Stimulated activated naive CD4-positive, alpha-beta T cell treated with Interleukin-2 at 50 U/mL for 16 hours (primary cell): Measurements from ENCODE around the gene KLHDC8A.
A peak's percentile ranks its signal among the peaks of the same experiment; 100 is the strongest.
"Not testable (repeated sequence)": the region's sequence is repeated elsewhere in the genome, so short reads cannot be mapped to it uniquely, and the experiment has no call there.

ENCODE experiments used
- DNase-seq: peaks from one replicate; lab custom pipeline; 2025; lab: John Stamatoyannopoulos, UW

KLHDC8A gene

DNA sequence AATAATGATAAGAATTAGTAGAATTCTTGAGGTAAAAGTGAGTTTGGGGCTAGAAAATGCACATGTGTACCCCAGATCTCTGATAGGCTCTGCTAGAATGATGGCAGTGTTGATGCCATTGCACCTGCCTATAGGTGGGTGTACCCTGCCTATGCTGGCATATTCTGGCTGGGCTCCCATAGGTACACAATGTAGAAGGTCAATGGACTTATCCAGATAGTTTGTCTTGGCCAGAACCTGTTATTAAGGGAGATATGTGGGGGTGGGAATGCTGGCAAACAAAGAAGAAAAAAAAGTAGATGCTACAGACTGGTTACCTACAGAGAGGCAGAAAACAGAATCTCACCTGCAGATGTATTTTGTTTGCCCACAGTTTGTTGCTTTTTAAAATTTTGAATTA is 14.1 kb upstream of the KLHDC8A start:
- DNase-seq, result no peak

DNA sequence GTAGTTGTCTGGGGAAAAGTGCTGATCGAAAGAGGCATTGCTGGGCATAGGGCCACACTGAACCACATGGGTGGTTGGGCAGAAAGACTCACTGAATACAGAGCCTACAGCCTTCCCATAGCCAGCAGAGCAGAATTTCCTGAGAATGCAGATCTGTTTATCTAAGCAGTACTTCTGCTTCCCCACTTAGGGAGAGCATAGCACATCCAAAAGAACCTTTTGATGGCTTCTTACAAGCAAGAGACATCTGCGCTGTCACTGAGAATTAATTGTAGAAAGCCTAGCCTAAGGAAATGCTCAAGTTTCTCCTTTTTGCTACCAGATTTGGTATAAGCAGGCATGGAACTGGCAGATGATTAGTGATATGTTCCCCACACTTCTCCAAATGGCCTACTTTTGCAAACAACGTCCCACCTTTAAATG is 13.0 kb upstream of the KLHDC8A start:
- no peak for DNase-seq

DNA sequence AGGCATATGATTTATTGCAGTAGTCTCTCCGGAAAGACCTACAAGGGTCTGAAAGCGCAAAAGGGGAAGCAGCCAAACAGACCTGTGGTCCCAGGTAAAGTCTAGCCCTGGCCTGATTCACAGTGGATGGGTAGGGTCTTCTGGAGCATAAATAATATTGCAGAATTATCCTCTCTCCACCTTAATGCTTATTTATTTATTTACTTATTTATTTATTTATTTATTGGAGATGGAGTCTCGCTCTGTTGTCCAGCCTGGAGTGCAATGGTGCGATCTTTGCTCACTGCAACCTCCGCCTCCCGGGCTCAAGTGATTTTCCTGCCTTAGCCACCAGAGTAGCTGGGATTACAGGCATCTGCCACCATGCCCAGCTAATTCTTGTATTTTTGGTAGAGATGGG is 11.8 kb upstream of the KLHDC8A start:
- no peak for DNase-seq

DNA sequence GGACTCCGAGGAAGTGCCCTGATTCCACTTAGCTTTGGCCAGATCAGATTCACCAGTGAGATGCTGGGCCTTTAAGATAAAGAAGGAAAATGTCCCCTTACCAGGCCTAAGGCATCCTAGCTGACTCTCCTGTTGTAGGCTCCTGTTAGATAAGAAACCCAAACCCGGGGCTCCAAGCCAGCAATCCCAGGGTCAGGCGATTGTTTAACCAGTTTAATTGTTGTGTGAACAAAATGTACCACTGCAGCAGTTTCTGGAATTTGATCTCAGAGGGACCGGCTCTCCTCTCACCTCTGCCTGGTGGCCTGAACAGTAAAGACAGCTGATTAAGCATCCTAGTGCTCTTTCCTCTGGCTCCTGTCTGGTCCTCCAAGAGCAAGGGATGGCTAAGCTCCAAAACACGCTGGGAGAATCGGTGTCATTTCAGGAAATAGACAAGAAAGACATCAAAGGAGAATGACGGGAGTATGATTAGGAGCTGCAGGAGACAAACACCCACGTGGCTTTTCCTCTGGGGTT is 9.3 kb upstream of the KLHDC8A start:
- DNase-seq, result no peak

- DNase-seq, result not testable (repeated sequence)
Measured at GRCh38 chr1:205365086-205365485, 8.4 kb upstream of the KLHDC8A start.

- no peak for DNase-seq
Measured at GRCh38 chr1:205360891-205361290, 4.2 kb upstream of the KLHDC8A start.

DNA sequence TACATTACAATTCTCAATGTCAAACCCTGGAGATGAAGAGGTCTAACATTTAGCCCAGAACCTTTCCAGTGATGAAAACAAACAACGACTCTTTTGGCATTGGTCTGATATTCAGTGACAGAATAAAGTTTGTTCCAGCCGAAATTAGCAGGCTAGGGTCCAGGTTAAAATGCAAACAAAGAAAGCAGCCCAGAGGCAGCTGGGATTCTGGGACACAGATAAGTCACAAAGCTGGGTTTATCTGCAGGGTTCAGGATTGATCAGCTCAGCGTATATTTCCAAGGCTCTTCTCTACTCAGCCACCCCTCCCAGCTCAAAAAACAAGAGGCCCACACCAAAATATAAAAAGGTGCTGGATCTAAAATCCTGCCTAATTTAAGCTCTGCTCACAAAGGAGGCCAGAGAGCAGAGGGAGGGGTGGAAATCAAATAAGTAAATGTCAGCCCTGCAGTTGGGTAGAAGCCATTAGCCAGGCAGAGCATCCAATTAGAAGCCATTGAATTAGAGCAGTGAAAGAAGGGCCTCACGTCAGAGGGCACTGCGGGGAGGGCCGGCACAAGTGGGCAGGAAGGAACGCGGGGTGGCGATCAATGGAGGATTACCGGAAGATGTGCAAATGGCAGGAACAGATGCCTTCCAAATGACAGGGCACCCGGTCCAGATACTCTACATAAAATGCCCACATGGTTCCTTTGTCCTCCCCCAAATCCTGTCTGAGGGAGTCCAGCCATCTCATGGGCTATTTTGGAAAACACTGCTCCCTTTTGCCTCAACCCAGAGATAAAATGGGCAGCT is 3.2 kb upstream of the KLHDC8A start:
- DNase-seq, result no peak

GRCh38 chr1:205358579-205358978 is 1.9 kb upstream of the KLHDC8A start:
- DNase-seq, result no peak

GRCh38 chr1:205357567-205357966 is 845 bp upstream of the KLHDC8A start:
- DNase-seq, result no peak

- DNase-seq, result no peak
Measured at GRCh38 chr1:205355075-205355453, 1.7 kb downstream of the KLHDC8A start.

DNA sequence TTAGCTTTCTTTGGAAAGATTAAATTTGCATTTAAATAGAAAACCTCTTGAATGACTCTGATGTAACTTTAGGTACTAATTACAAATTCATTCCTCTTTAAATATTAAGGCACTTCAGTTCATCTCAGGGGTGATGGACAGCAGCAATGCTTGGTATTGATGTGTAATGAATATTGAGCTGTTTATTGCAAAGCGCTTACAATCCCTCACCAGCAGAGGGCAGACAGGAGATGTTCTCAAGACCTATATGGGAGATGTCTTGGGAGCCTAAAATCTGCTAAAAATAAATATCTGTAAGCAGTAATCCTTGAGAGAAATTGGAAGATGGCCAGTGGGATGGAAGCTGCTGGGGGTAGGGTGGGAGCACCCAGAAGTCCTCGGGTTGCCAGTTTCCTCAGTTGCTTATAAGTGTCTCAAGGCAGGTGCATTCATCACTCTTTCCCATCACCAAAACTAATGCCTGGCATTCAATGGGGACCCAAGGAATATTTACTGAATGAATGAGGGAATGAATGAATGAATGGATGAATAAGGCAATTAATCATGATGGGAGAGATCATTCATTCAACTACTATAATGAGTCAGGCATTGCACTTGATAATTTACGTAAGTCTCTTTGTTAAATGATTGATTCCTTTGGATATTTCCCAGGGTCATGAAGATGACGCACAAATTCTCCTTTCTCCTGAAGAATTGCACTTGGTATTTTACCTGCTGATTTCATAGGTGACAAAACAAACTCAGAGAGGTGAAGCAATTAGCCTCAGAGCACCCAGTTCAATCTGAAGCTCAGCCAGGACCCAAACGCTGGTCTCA is 2.3 kb downstream of the KLHDC8A start:
- DNase-seq, result peak; percentile 46

GRCh38 chr1:205353612-205354011 is 3.1 kb downstream of the KLHDC8A start:
- no peak for DNase-seq

DNA sequence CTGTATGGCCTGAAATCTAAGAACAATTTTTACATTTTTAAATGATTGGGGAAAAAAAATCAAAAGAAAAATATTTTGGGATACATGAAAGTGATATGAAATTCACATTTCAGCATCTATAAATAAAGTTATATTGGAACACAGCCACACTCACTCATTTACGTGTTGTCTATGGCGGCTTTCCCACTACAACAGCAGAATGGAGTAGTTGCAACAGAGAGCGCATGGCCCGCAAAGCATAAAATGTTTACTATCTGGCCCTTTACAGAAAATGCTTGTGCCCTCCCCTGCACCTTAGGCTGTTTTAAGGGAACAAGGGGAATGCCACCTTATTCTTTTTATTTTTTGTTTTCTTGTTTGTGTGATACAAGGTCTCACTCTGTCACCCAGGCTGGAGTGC is 3.5 kb downstream of the KLHDC8A start:
- DNase-seq, result no peak

- DNase-seq, result no peak
Measured at GRCh38 chr1:205351984-205352713, 4.6 kb downstream of the KLHDC8A start.

DNA sequence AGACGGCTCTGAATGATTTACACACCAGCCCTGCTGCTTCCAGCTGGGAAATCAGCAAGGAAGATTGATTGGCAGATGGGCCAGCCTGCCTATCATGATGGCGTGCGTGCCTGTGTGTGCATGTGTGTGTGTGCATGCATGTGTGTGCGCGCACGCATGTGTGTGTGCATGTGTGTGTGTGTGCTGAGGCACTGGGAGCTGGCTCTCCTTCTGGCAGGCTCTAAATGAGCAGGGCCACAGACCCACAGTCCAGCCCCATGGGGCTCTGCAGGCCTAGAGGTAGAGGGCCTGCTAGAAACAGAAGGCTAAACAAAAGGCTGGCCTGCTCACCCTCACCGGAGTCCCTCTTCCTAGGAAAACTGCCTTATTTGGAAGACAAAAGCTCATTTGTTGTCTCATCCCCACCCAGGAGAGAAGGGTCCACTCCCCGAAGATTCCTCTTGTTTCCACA is 6.0 kb downstream of the KLHDC8A start:
- no peak for DNase-seq

DNA sequence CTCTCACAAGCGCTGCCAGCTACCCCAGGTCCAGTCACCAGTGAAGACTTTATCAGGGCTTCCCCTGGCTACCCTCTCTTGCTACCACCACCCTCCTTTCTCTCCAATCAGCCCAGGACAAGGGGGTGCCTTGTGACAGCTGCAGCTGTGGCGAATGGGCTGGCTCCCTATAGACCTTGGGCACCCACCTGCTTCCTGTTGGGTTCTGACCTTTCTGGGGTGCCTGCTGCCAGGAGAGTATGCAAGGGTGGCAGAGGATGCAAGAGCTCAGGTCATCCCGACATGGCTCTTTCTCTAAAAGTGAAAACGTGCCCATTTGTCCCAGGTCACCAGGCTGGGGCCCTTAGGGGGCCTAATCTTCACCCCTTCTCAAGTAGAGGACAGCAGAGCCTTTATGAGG is 6.6 kb downstream of the KLHDC8A start:
- DNase-seq, result no peak

DNA sequence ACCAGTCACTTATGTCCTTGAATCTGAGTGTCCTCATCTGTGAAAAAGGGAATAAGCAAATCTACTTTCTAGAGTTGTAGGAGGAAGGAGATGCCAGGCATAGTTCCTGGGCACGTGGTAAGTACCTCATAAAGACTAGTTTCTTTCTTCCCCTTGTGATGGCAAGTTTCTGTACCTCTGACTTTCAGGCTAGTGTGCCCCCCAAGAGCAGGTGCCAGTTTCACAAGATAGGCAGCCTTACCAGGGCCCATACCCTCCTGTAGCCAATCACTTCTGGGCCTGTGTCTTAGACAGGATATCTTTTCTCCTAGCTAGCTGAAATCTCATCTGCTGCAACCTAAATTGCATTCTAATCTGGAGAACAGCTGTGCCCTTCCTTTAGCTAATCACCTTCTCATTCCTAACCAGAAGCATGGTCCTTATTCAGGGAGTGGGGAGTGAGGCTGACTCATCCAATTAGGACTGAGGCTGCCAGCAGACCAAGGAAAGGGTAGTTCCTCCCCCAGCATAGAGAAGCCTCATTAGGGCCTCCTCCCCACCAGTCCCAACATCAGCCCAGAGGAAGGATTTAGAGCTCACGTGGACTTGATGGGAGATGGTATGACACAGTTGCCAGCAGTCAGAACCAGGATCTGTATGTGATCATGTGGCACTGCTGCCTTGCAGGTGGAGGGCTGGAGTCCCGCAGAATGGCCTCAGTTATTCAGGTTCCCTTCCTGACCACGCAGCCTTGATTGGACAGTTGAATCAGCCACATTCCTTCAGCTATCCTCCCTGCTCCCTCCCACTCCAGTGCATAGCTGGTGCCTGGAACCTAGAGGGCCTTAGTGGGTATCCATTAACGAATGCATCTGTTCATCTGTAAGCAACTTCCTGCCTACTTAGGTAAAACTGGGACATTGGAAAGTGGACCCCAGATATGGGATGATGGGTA is 7.9 kb downstream of the KLHDC8A start:
- no peak for DNase-seq

DNA sequence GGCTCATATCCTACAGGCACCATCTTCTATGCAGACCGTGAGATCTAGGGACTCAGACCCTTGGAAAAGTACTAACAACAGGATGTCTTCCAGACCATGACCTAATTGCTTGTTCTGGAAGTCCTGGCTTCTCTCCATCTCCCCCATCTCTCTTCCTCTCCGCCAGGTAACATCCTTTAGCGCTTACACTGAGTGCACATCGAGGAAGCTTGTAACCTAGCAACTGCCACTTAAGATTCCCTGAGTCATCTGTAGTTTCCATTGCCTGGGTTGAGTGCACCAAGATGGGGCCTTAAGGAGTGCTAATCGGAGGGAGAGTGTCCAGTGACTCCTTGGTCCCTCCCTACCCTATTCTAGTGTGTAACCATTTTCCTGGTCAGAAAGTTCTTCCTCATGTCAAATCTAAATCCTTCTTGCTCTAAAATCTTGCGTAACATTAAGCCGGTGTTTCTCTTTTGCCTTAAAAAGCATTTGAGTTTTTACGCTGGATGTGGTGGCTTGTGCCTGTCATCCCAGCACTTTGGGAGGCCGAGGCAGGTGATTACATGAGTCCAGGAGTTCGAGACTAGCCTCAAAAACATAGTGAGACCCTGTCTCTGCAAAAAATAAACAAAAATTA is 9.7 kb downstream of the KLHDC8A start:
- no peak for DNase-seq

DNA sequence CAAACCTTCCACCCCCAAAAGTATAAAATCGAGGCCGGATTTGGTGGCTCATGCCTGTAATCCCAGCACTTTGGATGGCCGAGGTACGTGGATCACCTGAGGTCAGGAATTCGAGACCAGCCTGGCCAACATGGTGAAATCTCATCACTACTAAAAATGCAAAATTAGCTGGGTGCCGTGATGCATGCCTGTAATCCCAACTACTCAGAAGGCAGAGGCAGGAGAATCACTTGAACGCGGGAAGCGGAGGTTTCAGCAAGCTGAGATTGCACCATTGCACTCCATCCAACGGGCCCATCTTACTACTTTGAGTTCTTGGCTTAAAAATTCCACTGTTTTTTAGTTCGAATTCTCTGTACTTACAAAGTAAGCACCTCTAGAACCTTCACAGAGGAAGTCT is 11.0 kb downstream of the KLHDC8A start:
- DNase-seq, result no peak

DNA sequence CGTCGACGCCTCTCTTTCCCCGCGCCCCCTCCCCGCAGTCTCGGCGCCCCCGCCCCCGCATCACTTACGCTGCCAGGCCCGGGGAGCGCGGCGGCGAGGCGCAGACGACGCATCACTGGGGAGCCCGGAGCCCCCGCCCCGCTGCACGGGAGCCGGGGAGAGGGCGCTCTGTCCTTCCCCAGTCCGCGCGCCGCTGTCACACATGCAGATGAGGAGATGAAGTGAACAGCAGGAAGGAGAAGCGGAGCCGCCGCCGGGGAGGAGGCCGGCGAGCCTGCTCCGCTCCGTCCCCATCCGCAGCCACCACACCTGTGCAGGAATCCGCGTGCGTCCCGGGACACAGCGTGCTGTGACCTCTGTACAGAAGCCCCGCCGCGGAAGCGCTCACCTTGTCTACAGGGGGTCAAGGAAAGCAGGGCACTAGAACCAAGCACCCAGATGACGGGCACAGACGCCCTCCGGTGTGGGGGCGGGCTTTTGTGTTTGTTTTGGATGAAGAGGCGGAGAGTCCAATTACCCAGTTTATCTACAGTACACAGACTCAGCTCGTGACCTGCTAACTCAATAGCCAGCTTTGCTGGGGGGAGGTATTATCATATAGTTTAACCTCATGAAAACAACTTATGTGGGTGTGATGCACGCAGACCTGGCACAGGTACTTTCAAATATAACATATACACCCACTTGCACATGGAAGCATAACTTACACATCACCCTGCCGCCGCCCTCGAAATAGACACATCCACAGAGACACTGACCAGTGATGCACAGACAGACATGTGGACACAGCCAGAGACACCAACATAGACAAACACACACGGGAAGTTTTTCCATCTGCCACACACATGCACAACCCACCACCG is 12.4 kb downstream of the KLHDC8A start:
- peak; percentile 32 for DNase-seq
